Esophagus squamous epithelium (tissue), 5 donors: ENCODE data around the gene RPRD2. TPM values are rescaled to one million over a fixed set of nuclear protein-coding genes. Genes with fewer than 3 reads are reported as not detected.

Source experiments
- DNase-seq: peaks from one replicate; lab custom pipeline; 2025; lab: John Stamatoyannopoulos, UW
- H3K27ac ChIP-seq, 4 donors: fragments of 200-600 bp; sonication (generic); one replicate each; pipeline ENCODE4 v1.5.1; 2016 to 2019; ENCODE audit warnings: mild to moderate bottlenecking in 1 of 4
- H3K27me3 ChIP-seq, 4 donors: fragments of 200-600 bp; sonication (generic); 1 replicate in 3 of 4; 2 replicates in 1 of 4; pipeline versions ENCODE4 v1.5.1 to v1.6.0; 2017 to 2021; ENCODE audit warnings: antibody characterized with exemption in 1 of 4
- H3K36me3 ChIP-seq, 3 donors: fragments of 200-600 bp; sonication (generic); one replicate each; pipeline ENCODE4 v1.5.1; 2016 to 2019
- H3K4me1 ChIP-seq, 3 donors: fragments of 200-600 bp; sonication (generic); one replicate each; pipeline ENCODE4 v1.5.1; 2017 to 2019
- H3K4me3 ChIP-seq, 4 donors: fragments of 200-600 bp; sonication (generic); 1 replicate in 3 of 4; 2 replicates in 1 of 4; pipeline ENCODE4 v1.5.1; 2016 to 2019; ENCODE audit warnings: mild to moderate bottlenecking in 2 of 4, moderate library complexity in 1 of 4
- H3K9me3 ChIP-seq, 3 donors: fragments of 200-600 bp; sonication (generic); one replicate each; pipeline ENCODE4 v1.5.1; 2016 to 2019
- POLR2A ChIP-seq, 4 donors: fragments of 450-650 bp; IDR thresholded peaks; one replicate each; pipeline ENCODE4 v1.6.1; 2017; ENCODE audit warnings: antibody characterized with exemption in 4 of 4, mild to moderate bottlenecking in 4 of 4, moderate library complexity in 3 of 4
- WGBS, 2 donors: methylation state at CpG; one replicate each; pipeline ENCODE4 v1.1.5; 2018; 5-methylcytosine and 5-hydroxymethylcytosine counted together
- intact Hi-C: fragments of 100-400 bp; cut with DNase I; formaldehyde crosslinking; loops from one replicate; pipeline ENCODE4 v1.15.0; 2022
- total RNA-seq, 4 donors: library from RNA; depleted of rRNA; stranded (reverse); fragments of >200 nt; gene quantifications; one replicate each; pipeline ENCODE4 v1.1.0, GENCODE V29; 2016
- TF ChIP-seq, protein P1 (sequence below), 6 experiments: fragments of 450-650 bp in 4 of 6; fragments of 200-600 bp in 2 of 6; sonication (generic) in 2 of 6; IDR thresholded peaks; one replicate each; pipeline ENCODE4 v1.5.1; 2016 to 2019; ENCODE audit warnings: antibody characterized with exemption in 6 of 6, mild to moderate bottlenecking in 4 of 6, moderate library complexity in 4 of 6
- donor health status: DM: yes; HTN: yes; CAD: no.

RPRD2 gene
- total RNA-seq, 4 donors from 2014 or later = 14.7 to 17.9 (median 15.2) TPM

DNA sequence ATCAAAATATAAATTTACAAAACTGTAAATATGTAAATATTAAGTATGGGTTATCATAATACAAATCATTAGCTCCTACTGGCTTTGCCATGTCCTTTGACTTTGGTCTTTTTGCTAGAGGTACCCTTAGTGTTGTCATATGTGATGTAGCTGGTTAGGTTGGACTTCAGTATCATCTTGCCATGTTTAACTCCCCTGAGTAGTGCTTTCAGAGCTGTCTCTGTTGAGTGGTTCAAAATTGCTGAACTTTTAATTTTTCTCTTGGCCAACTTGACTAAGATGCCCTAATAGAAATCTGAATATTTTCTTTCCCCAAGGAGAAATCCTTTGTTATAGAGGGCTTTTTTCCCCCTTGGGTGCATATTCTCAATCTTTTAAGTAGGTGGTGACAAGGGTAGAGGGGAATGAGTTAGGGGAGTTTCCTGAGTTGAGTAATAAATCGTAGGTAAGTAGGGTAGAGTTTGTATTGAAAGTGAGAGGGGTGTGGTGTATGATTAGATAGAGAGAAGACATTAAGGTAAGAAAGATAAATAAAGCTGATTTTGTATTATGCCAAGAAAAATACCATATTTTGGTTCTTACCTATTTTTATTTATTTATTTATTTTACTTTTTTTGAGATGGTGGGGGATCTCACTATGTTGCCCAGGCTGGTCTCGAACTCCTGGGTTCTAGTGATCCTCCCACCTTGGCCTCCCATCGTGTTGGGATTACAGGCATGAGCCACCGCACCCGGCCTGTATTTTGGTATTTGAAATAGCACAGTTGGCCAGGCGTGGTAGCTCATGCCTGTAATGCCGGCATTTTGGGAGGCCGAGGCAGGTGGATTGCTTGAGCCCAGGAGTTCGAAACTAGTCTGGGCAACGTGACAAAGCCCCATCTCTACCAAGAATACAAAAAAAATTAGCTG, 21.8 kb downstream of the RPRD2 start:
- intact Hi-C loops = no loop called here
- Histone ChIP-seq H3K36me3 (peaks cover 0 to 9% (median 0%) of the 10 kb centered on the region in 3 donors), H3K9me3 (no peaks in the 10 kb centered on the region), H3K27ac (no peak overlapping the region), H3K4me1 (peaks cover 0 to 49% (median 16%) of the 10 kb centered on the region in 3 donors), H3K4me3 (no peak overlapping the region), H3K27me3 (no peaks in the 10 kb centered on the region)
- 77 to 80% methylated on average over 9 of the region's 10 CpGs for WGBS, 2 donors
- no peak for DNase-seq
- TF ChIP-seq POLR2A (IDR thresholded peaks at IDR 0.05) = no peak
- TF ChIP-seq, protein P1, sequence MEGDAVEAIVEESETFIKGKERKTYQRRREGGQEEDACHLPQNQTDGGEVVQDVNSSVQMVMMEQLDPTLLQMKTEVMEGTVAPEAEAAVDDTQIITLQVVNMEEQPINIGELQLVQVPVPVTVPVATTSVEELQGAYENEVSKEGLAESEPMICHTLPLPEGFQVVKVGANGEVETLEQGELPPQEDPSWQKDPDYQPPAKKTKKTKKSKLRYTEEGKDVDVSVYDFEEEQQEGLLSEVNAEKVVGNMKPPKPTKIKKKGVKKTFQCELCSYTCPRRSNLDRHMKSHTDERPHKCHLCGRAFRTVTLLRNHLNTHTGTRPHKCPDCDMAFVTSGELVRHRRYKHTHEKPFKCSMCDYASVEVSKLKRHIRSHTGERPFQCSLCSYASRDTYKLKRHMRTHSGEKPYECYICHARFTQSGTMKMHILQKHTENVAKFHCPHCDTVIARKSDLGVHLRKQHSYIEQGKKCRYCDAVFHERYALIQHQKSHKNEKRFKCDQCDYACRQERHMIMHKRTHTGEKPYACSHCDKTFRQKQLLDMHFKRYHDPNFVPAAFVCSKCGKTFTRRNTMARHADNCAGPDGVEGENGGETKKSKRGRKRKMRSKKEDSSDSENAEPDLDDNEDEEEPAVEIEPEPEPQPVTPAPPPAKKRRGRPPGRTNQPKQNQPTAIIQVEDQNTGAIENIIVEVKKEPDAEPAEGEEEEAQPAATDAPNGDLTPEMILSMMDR (IDR thresholded peaks at IDR 0.05) = no peak

DNA sequence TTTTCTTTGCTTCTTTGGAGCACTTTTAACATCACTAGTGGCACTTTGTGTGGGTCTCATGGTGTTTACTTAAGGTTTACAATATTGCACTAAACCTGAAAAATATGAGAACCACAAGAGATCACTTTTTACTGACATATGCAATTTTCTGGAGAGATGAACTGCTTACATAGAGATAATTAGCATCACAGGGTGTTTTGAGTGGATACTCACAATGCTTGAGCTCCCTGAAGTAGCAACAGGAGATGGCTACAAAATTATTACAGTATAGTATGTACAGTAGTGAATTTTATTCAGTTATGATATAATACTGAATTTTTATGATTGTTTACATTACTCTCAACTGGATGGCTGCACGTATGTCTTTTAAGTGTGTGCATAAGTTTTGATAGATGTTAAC, 22.6 kb downstream of the RPRD2 start:
- no peak for TF ChIP-seq POLR2A (IDR thresholded peaks at IDR 0.05)
- TF ChIP-seq, protein P1 (IDR thresholded peaks at IDR 0.05) = no peak
- 47 to 58% methylated on average over 1 of the region's 1 CpG for WGBS, 2 donors

DNA sequence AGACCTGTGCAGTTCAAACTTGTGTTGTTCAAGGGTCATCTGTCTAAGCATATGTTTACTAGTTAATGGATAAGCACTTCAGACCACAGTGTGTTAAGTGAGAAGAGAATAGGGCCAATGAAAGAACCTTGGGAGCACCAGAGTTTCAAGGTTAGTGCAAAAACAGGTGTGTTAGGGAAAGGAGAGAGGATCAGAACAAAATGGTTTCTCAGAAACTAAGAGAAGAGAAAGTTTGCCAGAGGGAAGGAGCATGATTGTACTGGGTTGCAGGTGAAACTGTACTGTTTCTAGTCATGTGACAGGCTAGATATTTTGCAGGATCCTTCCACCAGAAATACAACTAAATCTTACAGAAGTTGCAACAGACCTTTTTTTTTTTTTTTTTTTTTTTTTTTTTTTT, 23.3 kb downstream of the RPRD2 start:
- no peak for TF ChIP-seq POLR2A (IDR thresholded peaks at IDR 0.05)
- TF ChIP-seq, protein P1 (IDR thresholded peaks at IDR 0.05) = no peak
- peaks cover 0 to 6% (median 0%) of the 10 kb centered on the region in 3 donors for H3K36me3 ChIP-seq
- H3K4me1 ChIP-seq = peaks cover 0 to 49% (median 16%) of the 10 kb centered on the region in 3 donors
- intact Hi-C loops = no loop called here
- H3K27ac ChIP-seq = no peak overlapping the region
- H3K27me3 ChIP-seq = no peaks in the 10 kb centered on the region
- DNase-seq = no peak
- H3K9me3 ChIP-seq = no peaks in the 10 kb centered on the region
- no peak overlapping the region for H3K4me3 ChIP-seq

More for the DNA sequence above, 22.6 kb downstream of the RPRD2 start:
- H3K27me3 ChIP-seq = no peaks in the 10 kb centered on the region
- H3K36me3 ChIP-seq = peaks cover 0 to 6% (median 0%) of the 10 kb centered on the region in 3 donors
- H3K27ac ChIP-seq = no peak overlapping the region
- intact Hi-C loops = no loop called here
- H3K9me3 ChIP-seq = no peaks in the 10 kb centered on the region
- no peak for DNase-seq
- H3K4me3 ChIP-seq = no peak overlapping the region
- H3K4me1 ChIP-seq = peaks cover 0 to 49% (median 16%) of the 10 kb centered on the region in 3 donors

DNA sequence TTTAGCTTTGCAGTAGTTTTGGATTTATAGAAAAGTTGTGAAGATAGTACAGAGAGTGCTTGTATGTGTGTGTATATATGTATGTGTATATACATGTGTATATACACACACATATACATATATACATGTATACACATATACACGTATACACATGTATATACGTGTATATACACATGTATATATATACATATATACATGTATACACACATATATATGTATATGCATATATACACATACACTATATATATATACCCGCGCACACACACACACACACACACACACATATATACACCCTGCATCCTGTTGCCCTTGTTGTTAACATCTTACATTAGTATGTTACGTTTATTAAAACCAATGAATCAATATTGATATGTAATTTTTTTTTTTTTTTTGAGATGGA, 24.3 kb downstream of the RPRD2 start:
- TF ChIP-seq, protein P1 (IDR thresholded peaks at IDR 0.05) = no peak
- no peak for TF ChIP-seq POLR2A (IDR thresholded peaks at IDR 0.05)
- no peak for DNase-seq
- Histone ChIP-seq H3K36me3 (no peaks in the 10 kb centered on the region), H3K27me3 (no peaks in the 10 kb centered on the region), H3K4me3 (no peak overlapping the region), H3K4me1 (peaks cover 0 to 49% (median 16%) of the 10 kb centered on the region in 3 donors), H3K9me3 (no peaks in the 10 kb centered on the region), H3K27ac (no peak overlapping the region)
- intact Hi-C loops = no loop called here
- WGBS, 2 donors = 84 to 89% methylated on average over 5 of the region's 5 CpGs

DNA sequence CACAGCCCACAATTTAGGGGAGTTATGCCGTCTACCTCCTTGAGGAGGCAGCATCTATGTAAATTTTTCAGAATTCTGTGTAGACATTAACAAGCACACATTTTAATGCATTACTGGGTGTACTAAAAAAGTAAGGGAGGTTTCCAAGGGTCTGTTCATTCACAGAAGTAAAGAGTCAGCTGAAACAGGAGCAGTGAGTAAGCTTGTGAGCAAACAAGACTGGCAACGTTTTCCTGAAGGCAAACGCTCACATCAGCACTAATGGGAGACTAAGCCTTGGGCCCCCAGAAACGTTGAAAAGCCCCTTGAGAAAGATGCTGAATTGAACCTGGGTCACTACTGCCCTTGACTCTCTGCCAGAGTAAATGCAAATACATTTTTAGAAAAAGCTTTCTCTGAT, 25.7 kb downstream of the RPRD2 start:
- Histone ChIP-seq H3K36me3 (no peaks in the 10 kb centered on the region), H3K9me3 (no peaks in the 10 kb centered on the region), H3K4me1 (peaks cover 0 to 37% (median 16%) of the 10 kb centered on the region in 3 donors), H3K27ac (peak overlapping the region in 2 of 4 donors; percentile 36 to 48), H3K27me3 (no peaks in the 10 kb centered on the region), H3K4me3 (no peak overlapping the region)
- TF ChIP-seq POLR2A (IDR thresholded peaks at IDR 0.05) = no peak
- TF ChIP-seq, protein P1 (IDR thresholded peaks at IDR 0.05) = no peak
- DNase-seq = no peak
- WGBS, 2 donors = 20 to 30% methylated on average over 4 of the region's 4 CpGs
- intact Hi-C loops = no loop called here
